Activated naive CD4-positive, alpha-beta T cell treated with anti-CD3 and anti-CD28 coated beads for 36 hours (primary cell): ENCODE measurements around the gene IDH1. TPM values are rescaled to one million over a fixed set of nuclear protein-coding genes. Genes with fewer than 3 reads are reported as not detected.
A peak's percentile ranks its signal among the peaks of the same experiment; 100 is the strongest.

Experiments used
- CTCF ChIA-PET: fragments of 350-600 bp; sonication (Branson Sonifier 250); formaldehyde crosslinking; loops from one replicate; lab custom pipeline; 2021; ENCODE audit warnings: antibody characterized with exemption; lab: Charles Lee
- DNase-seq: peaks from one replicate; pipeline ENCODE4 v3.0.0-alpha.2; 2020
- H3K27ac Mint-ChIP-seq: one replicate; pipeline ENCODE4 v1.8.0; 2021; ENCODE audit warnings: mild to moderate bottlenecking, mixed read lengths
- H3K27me3 Mint-ChIP-seq: one replicate; pipeline ENCODE4 v1.8.0; 2021; ENCODE audit warnings: low read depth, mixed read lengths
- H3K36me3 Mint-ChIP-seq: one replicate; pipeline ENCODE4 v1.8.0; 2021; ENCODE audit warnings: low read depth, mixed read lengths
- H3K4me1 Mint-ChIP-seq: one replicate; pipeline ENCODE4 v1.8.0; 2021; ENCODE audit warnings: low read depth, mixed read lengths
- H3K4me3 Mint-ChIP-seq: one replicate; pipeline ENCODE4 v1.8.0; 2021; ENCODE audit warnings: mild to moderate bottlenecking, moderate library complexity, mixed read lengths
- H3K9me3 Mint-ChIP-seq: one replicate; pipeline ENCODE4 v1.8.0; 2021; ENCODE audit warnings: mixed read lengths
- intact Hi-C: fragments of 100-400 bp; cut with micrococcal nuclease; formaldehyde crosslinking; loops from one replicate; pipeline ENCODE4 v1.15.1; 2023
- total RNA-seq, 2 experiments: library from RNA; stranded (reverse); gene quantifications; one replicate each; pipeline ENCODE4 v1.2.3, GENCODE V29; 2021

IDH1 gene
- total RNA-seq, 2 experiments from 2014 or later = 18.5 to 21.9 TPM

- CTCF ChIA-PET = interaction anchor here (1.1 to 2.8 kb wide), 3 partner anchors 9 to 83 kb away, joined by 3 to 16 read pairs (median 4); no protein-coding TSS in a partner anchor
- Mint-ChIP-seq H3K27ac (peak overlapping the region; percentile 4), H3K27me3 (no peaks in the 10 kb centered on the region), H3K4me1 (peaks cover 18% of the 10 kb centered on the region), H3K36me3 (peaks cover 8% of the 10 kb centered on the region), H3K4me3 (peak overlapping the region; percentile 86), H3K9me3 (no peaks in the 10 kb centered on the region)
- DNase-seq = no peak
- intact Hi-C loops = loop anchor here (1.0 to 10.0 kb wide), 7 partner anchors 11 to 1169 kb away; partner anchors contain the start of genes CCNYL1, FZD5, MAP2 and PIKFYVE
These were observed 761 bp upstream of the IDH1 start for GRCh38 chr2:208255557-208256106.

GRCh38 chr2:208254118-208254870 lies 577 bp downstream of the IDH1 start:
- CTCF ChIA-PET = interaction anchor here (1.1 to 2.8 kb wide), 8 partner anchors 9 to 153 kb away, joined by 3 to 16 read pairs (median 8); partner anchors contain the start of gene PIKFYVE
- Mint-ChIP-seq H3K4me3 (peak overlapping the region; percentile 86), H3K27me3 (no peaks in the 10 kb centered on the region), H3K36me3 (peaks cover 16% of the 10 kb centered on the region), H3K27ac (peak overlapping the region; percentile 47), H3K4me1 (peaks cover 18% of the 10 kb centered on the region), H3K9me3 (no peaks in the 10 kb centered on the region)
- peak; percentile 79 for DNase-seq
- intact Hi-C loops = loop anchor here (1.0 to 10.0 kb wide), 5 partner anchors 79 to 1171 kb away; partner anchors contain the start of genes CCNYL1, MAP2 and PLEKHM3

- Mint-ChIP-seq H3K27me3 (no peaks in the 10 kb centered on the region), H3K4me1 (peaks cover 18% of the 10 kb centered on the region), H3K36me3 (peaks cover 19% of the 10 kb centered on the region), H3K4me3 (peak overlapping the region; percentile 86), H3K9me3 (no peaks in the 10 kb centered on the region), H3K27ac (peak overlapping the region; percentile 1)
- intact Hi-C loops = loop anchor here (1.0 to 10.0 kb wide), 5 partner anchors 78 to 1171 kb away; partner anchors contain the start of genes CCNYL1, MAP2 and PLEKHM3
- CTCF ChIA-PET = interaction anchor here (1.0 to 2.8 kb wide), 8 partner anchors 8 to 152 kb away, joined by 3 to 16 read pairs (median 8); partner anchors contain the start of gene PIKFYVE
- no peak for DNase-seq
These were observed 1.2 kb downstream of the IDH1 start for GRCh38 chr2:208253600-208254117.

GRCh38 chr2:208252716-208253492 lies 2.0 kb downstream of the IDH1 start:
- DNase-seq = no peak
- Mint-ChIP-seq H3K4me1 (peaks cover 18% of the 10 kb centered on the region), H3K27me3 (no peaks in the 10 kb centered on the region), H3K9me3 (no peaks in the 10 kb centered on the region), H3K4me3 (peak overlapping the region; percentile 46), H3K27ac (peak overlapping the region; percentile 1), H3K36me3 (peaks cover 23% of the 10 kb centered on the region)
- CTCF ChIA-PET = interaction anchor here (0.6 to 2.8 kb wide), 7 partner anchors 10 to 167 kb away, joined by 3 to 16 read pairs (median 9); no protein-coding TSS in a partner anchor
- intact Hi-C loops = loop anchor here (10.0 kb wide), 2 partner anchors 1108 to 1172 kb away; partner anchors contain the start of gene MAP2

GRCh38 chr2:208251098-208251497 lies 3.8 kb downstream of the IDH1 start:
- Mint-ChIP-seq H3K27me3 (no peaks in the 10 kb centered on the region), H3K27ac (no peak overlapping the region), H3K4me1 (peaks cover 16% of the 10 kb centered on the region), H3K9me3 (no peaks in the 10 kb centered on the region), H3K36me3 (peaks cover 25% of the 10 kb centered on the region), H3K4me3 (no peak overlapping the region)
- intact Hi-C loops = loop anchor here (10.0 kb wide), 2 partner anchors 1106 to 1174 kb away; partner anchors contain the start of gene MAP2
- no peak for DNase-seq
- CTCF ChIA-PET = interaction anchor here (0.7 to 1.9 kb wide), 5 partner anchors 24 to 179 kb away, joined by 3 to 13 read pairs (median 5); no protein-coding TSS in a partner anchor

- no peak for DNase-seq
- H3K4me3 Mint-ChIP-seq = no peak overlapping the region
- peaks cover 25% of the 10 kb centered on the region for H3K36me3 Mint-ChIP-seq
- intact Hi-C loops = loop anchor here (10.0 kb wide), 2 partner anchors 1106 to 1174 kb away; partner anchors contain the start of gene MAP2
- H3K27ac Mint-ChIP-seq = no peak overlapping the region
- peaks cover 12% of the 10 kb centered on the region for H3K4me1 Mint-ChIP-seq
- CTCF ChIA-PET = no interaction called here
- H3K27me3 Mint-ChIP-seq = no peaks in the 10 kb centered on the region
- no peaks in the 10 kb centered on the region for H3K9me3 Mint-ChIP-seq
These were observed 4.5 kb downstream of the IDH1 start for GRCh38 chr2:208250388-208250787.

- Mint-ChIP-seq H3K27ac (no peak overlapping the region), H3K4me3 (no peak overlapping the region), H3K27me3 (no peaks in the 10 kb centered on the region), H3K9me3 (no peaks in the 10 kb centered on the region), H3K4me1 (peaks cover 12% of the 10 kb centered on the region), H3K36me3 (peaks cover 25% of the 10 kb centered on the region)
- CTCF ChIA-PET = no interaction called here
- intact Hi-C loops = no loop called here
- no peak for DNase-seq
These were observed 5.6 kb downstream of the IDH1 start for GRCh38 chr2:208249296-208249695.

GRCh38 chr2:208248601-208249000 lies 6.3 kb downstream of the IDH1 start:
- Mint-ChIP-seq H3K27me3 (no peaks in the 10 kb centered on the region), H3K9me3 (no peaks in the 10 kb centered on the region), H3K4me1 (peaks cover 10% of the 10 kb centered on the region), H3K4me3 (no peak overlapping the region), H3K36me3 (peaks cover 25% of the 10 kb centered on the region), H3K27ac (no peak overlapping the region)
- intact Hi-C loops = no loop called here
- DNase-seq = no peak
- CTCF ChIA-PET = no interaction called here

- Mint-ChIP-seq H3K27ac (no peak overlapping the region), H3K9me3 (no peaks in the 10 kb centered on the region), H3K4me3 (no peak overlapping the region), H3K36me3 (peaks cover 20% of the 10 kb centered on the region), H3K27me3 (no peaks in the 10 kb centered on the region), H3K4me1 (no peaks in the 10 kb centered on the region)
- no peak for DNase-seq
- intact Hi-C loops = no loop called here
- CTCF ChIA-PET = interaction anchor here (1.2 to 2.3 kb wide), 2 partner anchors 9 to 81 kb away, joined by 3 to 9 read pairs; partner anchors contain the start of gene IDH1
These were observed 9.1 kb downstream of the IDH1 start for GRCh38 chr2:208245746-208246145.

- Mint-ChIP-seq H3K4me3 (no peak overlapping the region), H3K9me3 (no peaks in the 10 kb centered on the region), H3K27me3 (no peaks in the 10 kb centered on the region), H3K4me1 (no peaks in the 10 kb centered on the region), H3K27ac (no peak overlapping the region), H3K36me3 (peaks cover 18% of the 10 kb centered on the region)
- intact Hi-C loops = no loop called here
- no peak for DNase-seq
- CTCF ChIA-PET = interaction anchor here (0.6 to 2.3 kb wide), 2 partner anchors 10 to 69 kb away, joined by 4 to 9 read pairs; partner anchors contain the start of gene IDH1
These were observed 10.4 kb downstream of the IDH1 start for GRCh38 chr2:208244422-208244821.

- CTCF ChIA-PET = interaction anchor here (1.4 kb wide), 1 partner anchor 117 kb away, joined by 4 read pairs; no protein-coding TSS in a partner anchor
- Mint-ChIP-seq H3K4me1 (no peaks in the 10 kb centered on the region), H3K36me3 (peaks cover 24% of the 10 kb centered on the region), H3K27me3 (no peaks in the 10 kb centered on the region), H3K27ac (no peak overlapping the region), H3K4me3 (no peak overlapping the region), H3K9me3 (no peaks in the 10 kb centered on the region)
- no peak for DNase-seq
- intact Hi-C loops = no loop called here
These were observed 14.2 kb downstream of the IDH1 start for GRCh38 chr2:208240619-208241209.
